SJSA1 (cell line): ENCODE data around the gene DOC2A. TPM values are rescaled to one million over a fixed set of nuclear protein-coding genes. Genes with fewer than 3 reads are reported as not detected.
"Not testable (repeated sequence)": the region's sequence is repeated elsewhere in the genome, so short reads cannot be mapped to it uniquely, and the experiment has no call there.

Experiments used
- DNase-seq, 2 experiments: peaks; one replicate each; pipeline ENCODE4 v3.0.0-alpha.2; 2015 to 2020; ENCODE audit warnings: low spot score in 2 of 2, low read depth in 1 of 2
- H3K27ac ChIP-seq: fragments of 250-450 bp; sonication (Bioruptor Pico); 2 replicates; pipeline ENCODE4 v1.5.1; 2020; ENCODE audit warnings: mild to moderate bottlenecking, moderate library complexity
- H3K27me3 ChIP-seq: fragments of 250-450 bp; sonication (Bioruptor Pico); replicated peaks from 2 replicates; pipeline ENCODE4 v1.5.1; 2020; ENCODE audit warnings: mild to moderate bottlenecking, moderate library complexity
- H3K36me3 ChIP-seq: fragments of 250-450 bp; sonication (Bioruptor Pico); 2 replicates; pipeline ENCODE4 v1.5.1; 2020; ENCODE audit warnings: mild to moderate bottlenecking
- H3K4me1 ChIP-seq: fragments of 250-450 bp; sonication (Bioruptor Pico); replicated peaks from 2 replicates; pipeline ENCODE4 v1.6.1; 2021; ENCODE audit warnings: mild to moderate bottlenecking
- H3K4me3 ChIP-seq: fragments of 250-450 bp; sonication (Bioruptor Pico); 2 replicates; pipeline ENCODE4 v1.5.1; 2020; ENCODE audit warnings: mild to moderate bottlenecking
- H3K9me3 ChIP-seq: fragments of 250-450 bp; sonication (Bioruptor Pico); replicated peaks from 2 replicates; pipeline ENCODE4 v1.5.1; 2020; ENCODE audit warnings: mild to moderate bottlenecking
- total RNA-seq: library from RNA; depleted of rRNA; stranded (reverse); fragments of >200 nt; shearing (Covaris generic); gene quantifications from 2 replicates; pipeline ENCODE4 v1.2.3, GENCODE V29; 2014

Gene DOC2A
- total RNA-seq, 1 experiment from 2014 or later, result not detected

DNA sequence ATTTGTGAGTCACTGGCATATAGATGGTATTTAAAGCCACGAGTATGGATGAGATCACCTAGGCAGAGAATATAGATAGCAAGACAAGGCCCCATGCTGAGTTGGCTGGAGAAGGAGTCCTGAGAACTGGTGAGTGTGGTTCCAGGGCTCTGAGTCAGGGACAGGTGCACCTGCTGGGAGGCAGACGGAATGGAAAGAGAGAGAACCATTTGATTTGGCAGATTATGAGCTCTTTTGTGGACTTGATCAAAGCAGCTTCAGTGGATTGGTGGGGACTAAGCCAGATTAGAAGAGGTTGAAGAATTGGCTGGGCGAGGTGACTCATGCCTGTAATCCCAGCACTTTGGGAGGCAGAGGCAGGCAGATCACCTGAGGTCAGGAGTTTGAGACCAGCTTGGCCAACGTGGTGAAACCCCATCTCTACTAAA is 7.9 kb upstream of the DOC2A start:
- Histone ChIP-seq H3K36me3 (no peaks in the 10 kb centered on the region), H3K27me3 (peaks cover 2% of the 10 kb centered on the region; the same call in 1 of the 2 replicates)
- no peak for DNase-seq

DNA sequence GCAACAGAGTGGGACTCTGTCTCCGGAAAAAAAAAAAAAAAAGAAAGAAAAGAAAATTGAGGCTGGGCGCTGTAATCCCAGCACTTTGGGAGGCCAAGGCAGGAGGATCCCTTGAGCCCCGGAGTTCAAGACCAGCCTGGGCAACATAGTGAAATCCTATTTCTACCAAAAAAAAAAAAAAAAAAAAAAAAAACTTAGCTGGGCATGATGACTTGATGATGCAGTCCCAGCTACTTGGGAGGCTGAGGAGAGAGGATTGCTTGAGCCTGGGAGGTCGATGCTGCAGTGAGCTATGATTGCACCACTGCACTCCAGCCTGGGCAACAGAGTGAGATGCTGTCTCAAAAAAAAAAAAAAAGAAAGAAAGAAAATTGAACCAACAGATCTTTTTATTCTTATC is 7.1 kb upstream of the DOC2A start:
- H3K36me3 ChIP-seq, H3K4me3 ChIP-seq, H3K27ac ChIP-seq, DNase-seq, H3K4me1 ChIP-seq, H3K27me3 ChIP-seq, H3K9me3 ChIP-seq: not testable (repeated sequence)

More for the DNA sequence above, 7.9 kb upstream of the DOC2A start:
- H3K4me3 ChIP-seq, result no peak overlapping the region
- H3K27ac ChIP-seq, result no peak overlapping the region
- H3K4me1 ChIP-seq, result peaks cover 5% of the 10 kb centered on the region
- H3K9me3 ChIP-seq, result no peaks in the 10 kb centered on the region

- Histone ChIP-seq H3K4me3 (no peak overlapping the region), H3K4me1 (peaks cover 5% of the 10 kb centered on the region), H3K27me3 (no peaks in the 10 kb centered on the region; the same call in 1 of the 2 replicates), H3K27ac (no peak overlapping the region), H3K9me3 (no peaks in the 10 kb centered on the region), H3K36me3 (no peaks in the 10 kb centered on the region)
- DNase-seq, result no peak
These were observed 6.4 kb upstream of the DOC2A start for GRCh38 chr16:30017277-30017656.

DNA sequence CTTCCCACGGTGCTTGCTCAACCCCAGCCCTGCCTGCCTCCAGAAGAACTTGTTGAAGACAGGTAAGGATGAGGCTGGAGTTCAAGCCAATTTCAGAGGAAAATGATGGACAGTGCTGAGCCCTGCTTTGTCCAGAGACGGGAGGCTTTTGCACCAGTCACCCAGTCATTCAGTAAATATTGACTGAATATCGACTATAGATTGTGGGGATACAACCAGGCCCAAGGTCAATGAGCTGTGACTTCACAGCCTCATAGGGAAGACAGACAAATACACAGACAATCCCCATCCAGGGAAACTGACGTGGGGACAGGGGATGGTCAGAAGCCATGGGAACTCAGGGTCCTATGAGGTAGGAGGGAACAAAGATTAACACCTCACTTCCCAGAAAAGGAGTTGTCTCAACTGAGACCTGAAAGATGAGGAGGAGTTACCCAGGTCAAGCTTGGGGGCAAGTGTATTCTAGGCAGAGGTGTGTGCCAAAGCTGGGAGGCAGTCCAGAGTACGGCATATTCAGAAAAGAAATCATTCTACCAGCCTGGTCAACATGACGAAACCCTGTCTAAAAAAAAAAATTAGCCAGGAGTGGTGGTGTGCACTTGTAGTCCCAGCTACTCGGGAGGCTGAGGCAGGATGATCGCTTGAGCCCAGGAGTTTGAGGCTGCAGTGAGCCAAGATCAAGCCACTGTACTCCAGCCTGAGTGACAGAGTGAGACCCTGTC is 5.9 kb upstream of the DOC2A start:
- Histone ChIP-seq H3K27me3 (peaks cover 5% of the 10 kb centered on the region), H3K4me1 (peaks cover 5% of the 10 kb centered on the region), H3K9me3 (no peaks in the 10 kb centered on the region), H3K36me3 (no peaks in the 10 kb centered on the region), H3K4me3 (no peak overlapping the region), H3K27ac (no peak overlapping the region)
- DNase-seq, result no peak

DNA sequence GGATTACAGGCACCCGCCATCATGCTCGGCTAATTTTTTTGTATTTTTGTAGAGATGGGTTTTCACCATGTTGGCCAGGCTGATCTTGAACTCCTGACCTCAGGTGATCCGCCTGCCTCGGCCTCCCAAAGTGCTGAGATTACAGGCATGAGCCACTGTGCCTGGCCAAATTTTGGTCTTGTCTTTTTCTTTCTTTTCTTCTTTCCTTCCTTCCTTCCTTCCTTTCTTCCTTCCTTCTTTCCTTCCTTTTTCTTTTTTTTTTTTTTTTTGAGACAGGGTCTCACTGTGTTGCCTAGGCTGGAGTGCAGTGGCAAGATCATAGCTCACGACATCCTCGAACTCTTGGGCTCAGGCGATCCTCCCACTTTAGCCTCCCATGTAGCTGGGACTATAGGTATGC is 4.6 kb upstream of the DOC2A start:
- not testable (repeated sequence) for DNase-seq, H3K4me1 ChIP-seq, H3K36me3 ChIP-seq, H3K27ac ChIP-seq, H3K4me3 ChIP-seq, H3K9me3 ChIP-seq
- H3K27me3 ChIP-seq, result peaks cover 13% of the 10 kb centered on the region

DNA sequence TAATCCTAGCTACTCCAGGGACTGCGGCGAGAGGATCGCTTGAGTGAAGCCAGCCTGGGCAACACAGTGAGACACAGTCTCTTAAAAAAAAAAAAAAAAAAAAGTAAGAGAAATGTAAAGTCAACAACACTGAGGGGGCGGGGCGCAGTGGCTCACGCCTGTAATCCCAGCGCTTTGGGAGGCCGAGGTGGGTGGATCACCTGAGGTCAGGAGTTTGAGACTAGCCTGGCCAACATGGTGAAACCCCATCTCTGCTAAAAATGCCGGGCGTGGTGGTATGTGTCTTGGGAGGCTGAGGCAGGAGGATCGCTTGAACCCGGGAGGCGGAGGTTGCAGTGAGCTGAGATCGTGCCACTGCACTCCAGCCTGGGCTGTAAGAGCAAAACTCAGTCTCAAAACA is 1.8 kb upstream of the DOC2A start:
- H3K36me3 ChIP-seq, H3K4me1 ChIP-seq, H3K9me3 ChIP-seq, H3K4me3 ChIP-seq, DNase-seq, H3K27ac ChIP-seq: not testable (repeated sequence)
- H3K27me3 ChIP-seq, result peaks cover 20% of the 10 kb centered on the region

DNA sequence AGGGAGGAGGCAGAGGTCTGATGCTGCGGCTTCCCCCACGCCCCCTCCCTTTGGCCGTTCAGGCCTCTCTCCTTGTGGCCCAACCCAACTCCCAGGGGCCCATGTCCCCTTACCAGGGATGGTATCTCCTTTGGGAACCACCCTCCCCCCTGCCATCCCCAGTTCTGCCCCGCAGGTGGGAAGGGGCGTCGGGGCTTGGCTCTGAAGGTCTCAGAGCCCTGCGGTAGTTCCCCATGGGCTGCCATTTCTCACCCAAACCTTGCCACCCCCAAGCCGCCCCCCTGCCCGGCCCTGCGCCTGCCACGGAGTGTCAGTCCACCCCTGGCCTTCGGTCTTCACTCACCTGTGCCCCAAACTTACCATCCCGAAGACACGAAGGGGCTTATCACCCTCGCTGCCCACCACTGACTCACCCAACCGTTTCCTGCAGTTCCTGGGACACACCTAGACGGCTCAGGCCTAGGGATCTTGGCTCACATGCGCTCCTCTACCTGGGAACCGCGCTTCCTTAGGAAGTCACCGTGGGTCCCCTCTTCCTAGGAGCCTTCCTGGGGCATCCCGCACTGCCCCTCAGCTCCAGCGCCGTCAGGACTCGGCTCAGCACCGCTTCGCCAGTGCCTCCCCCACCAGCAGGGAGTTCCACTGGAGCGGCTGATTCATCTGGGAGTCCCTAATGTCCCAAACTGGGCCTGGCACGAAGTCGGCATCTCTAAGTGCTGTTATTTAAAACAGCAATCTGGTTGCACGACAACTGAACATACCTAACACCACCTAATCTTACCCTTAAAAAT is 1.1 kb upstream of the DOC2A start:
- no peak overlapping the region for H3K4me3 ChIP-seq
- H3K27ac ChIP-seq, result no peak overlapping the region
- no peak for DNase-seq
- no peaks in the 10 kb centered on the region for H3K36me3 ChIP-seq
- no peaks in the 10 kb centered on the region for H3K4me1 ChIP-seq
- no peaks in the 10 kb centered on the region for H3K9me3 ChIP-seq
- H3K27me3 ChIP-seq, result peaks cover 20% of the 10 kb centered on the region

DNA sequence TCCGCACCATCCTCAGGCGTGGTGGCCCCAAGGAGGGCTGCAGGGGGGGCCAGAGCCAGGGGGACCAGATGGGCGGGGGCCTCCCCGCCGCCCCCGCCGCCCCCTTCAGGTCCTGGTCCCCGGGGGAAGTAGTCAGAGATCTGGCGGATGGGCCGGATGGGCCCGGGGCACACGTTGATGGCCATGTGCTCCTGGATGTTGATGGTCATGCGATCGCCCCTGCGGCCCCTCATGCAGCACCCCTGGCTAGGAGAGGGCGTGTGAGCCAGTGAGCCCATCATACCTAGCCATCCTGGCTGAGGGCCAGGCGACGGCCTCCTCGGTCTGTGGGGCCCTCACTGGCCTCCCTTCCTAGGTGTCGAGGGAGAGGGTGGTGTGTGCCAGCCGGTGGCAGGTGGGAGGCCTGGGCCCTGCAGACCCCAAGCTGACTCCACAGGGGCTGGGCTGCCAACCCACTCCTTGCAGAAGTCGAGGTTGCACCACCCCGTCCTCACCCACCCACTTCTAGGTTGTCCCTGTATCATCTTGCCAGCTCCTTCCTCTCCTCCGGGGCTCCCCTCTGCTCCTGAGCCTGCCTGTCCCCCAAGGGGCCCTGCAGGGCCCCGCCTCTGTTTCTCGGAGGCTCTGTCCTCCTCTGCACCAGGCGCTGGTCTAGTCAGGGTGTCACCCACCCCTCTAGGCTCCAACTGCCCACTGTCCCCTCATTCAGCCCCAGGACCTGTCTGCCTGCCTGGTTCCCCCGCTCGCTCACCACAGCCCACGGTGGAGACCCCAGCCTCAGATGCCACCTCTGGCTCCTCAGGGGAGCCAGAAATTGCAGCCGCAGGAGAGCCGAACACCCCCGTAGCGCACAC is 610 bp downstream of the DOC2A start:
- Histone ChIP-seq H3K36me3 (peaks cover 5% of the 10 kb centered on the region), H3K9me3 (no peaks in the 10 kb centered on the region), H3K4me1 (no peaks in the 10 kb centered on the region), H3K27me3 (peaks cover 20% of the 10 kb centered on the region), H3K27ac (no peak overlapping the region), H3K4me3 (no peak overlapping the region)
- no peak for DNase-seq

GRCh38 chr16:30009085-30009862 is 1.6 kb downstream of the DOC2A start:
- no peak for DNase-seq
- Histone ChIP-seq H3K4me3 (no peak overlapping the region), H3K27ac (no peak overlapping the region), H3K27me3 (peaks cover 20% of the 10 kb centered on the region), H3K36me3 (peaks cover 12% of the 10 kb centered on the region), H3K4me1 (no peaks in the 10 kb centered on the region), H3K9me3 (no peaks in the 10 kb centered on the region)

DNA sequence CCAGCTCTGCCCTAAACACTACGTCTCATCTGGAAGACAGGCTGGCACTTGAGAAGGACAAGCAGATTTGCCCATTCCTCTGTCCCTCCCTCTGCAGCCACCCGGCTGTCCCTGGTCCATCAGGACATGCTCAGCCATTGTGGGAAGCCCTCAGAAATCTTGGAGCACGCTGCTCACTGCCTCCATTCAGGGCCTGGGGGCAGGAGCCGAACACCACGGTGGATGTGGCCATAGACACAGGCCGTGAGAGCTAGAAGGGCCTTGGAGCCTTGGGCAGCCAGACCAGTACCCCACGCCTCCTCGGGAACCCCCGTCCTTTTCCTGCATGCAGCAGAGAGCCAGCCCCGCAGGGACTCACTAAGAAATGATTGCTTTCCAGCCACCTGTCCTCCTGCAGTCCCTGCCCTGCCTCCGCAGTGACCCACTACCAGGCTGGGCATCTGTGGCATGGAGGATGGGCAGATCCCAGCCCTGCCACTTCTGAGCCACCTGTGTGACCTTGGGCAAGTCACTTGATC is 3.4 kb downstream of the DOC2A start:
- Histone ChIP-seq H3K27ac (no peak overlapping the region), H3K4me1 (no peaks in the 10 kb centered on the region), H3K4me3 (no peak overlapping the region), H3K27me3 (peaks cover 20% of the 10 kb centered on the region), H3K9me3 (no peaks in the 10 kb centered on the region), H3K36me3 (peaks cover 18% of the 10 kb centered on the region)
- DNase-seq, result no peak

DNA sequence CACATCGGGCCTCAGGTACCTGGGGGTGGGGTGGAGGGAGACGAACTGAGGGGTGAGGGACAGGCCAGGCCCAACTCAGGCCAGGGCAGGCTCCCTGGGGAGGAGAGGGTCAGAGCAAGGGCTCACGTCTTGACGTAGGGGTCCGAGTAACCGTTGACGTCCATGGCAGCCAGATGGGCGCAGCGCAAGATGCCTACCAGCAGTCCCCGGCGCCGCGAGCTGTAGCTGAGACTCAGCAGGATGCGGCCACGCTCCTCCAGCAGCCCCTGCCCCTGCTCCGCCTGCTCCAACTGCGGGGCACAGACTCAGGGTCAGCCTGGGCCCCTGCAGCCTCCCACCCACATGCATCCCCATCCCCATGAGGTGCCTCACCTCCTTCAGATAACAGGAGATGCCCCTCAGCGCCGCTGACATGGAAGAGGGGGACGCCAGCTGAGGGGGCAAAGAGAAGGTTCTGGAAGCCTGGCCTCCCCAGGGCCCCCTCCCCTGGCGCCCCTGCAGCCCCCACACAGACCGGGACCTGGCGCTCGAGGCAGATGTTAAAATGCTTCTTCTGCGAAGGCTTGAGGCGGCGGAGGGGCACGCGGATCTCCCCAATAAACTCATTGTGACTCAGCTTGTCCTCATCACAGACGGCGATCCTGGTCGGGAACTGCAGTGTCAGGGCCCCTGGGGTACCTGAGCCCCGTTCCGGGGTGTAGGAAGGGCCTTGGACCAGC is 4.0 kb downstream of the DOC2A start:
- Histone ChIP-seq H3K27ac (no peak overlapping the region), H3K36me3 (peaks cover 20% of the 10 kb centered on the region), H3K4me3 (no peak overlapping the region), H3K4me1 (no peaks in the 10 kb centered on the region), H3K27me3 (peaks cover 16% of the 10 kb centered on the region), H3K9me3 (no peaks in the 10 kb centered on the region)
- no peak for DNase-seq

GRCh38 chr16:30006095-30006473 is 4.7 kb downstream of the DOC2A start:
- DNase-seq, result no peak
- H3K27me3 ChIP-seq, result peaks cover 11% of the 10 kb centered on the region
- H3K4me3 ChIP-seq, result no peak overlapping the region
- H3K9me3 ChIP-seq, result no peaks in the 10 kb centered on the region
- no peaks in the 10 kb centered on the region for H3K4me1 ChIP-seq
- H3K27ac ChIP-seq, result no peak overlapping the region
- peaks cover 25% of the 10 kb centered on the region for H3K36me3 ChIP-seq
